Parathyroid adenoma (tissue), 2 donors: ENCODE results near the gene VAMP3.

Source experiments
- H2AFZ ChIP-seq: fragments of 300-600 bp; sonication (generic); one replicate; pipeline ENCODE4 v1.7.0; 2017; ENCODE audit warnings: antibody characterized with exemption, mild to moderate bottlenecking
- H3K27ac ChIP-seq: fragments of 300-600 bp; sonication (generic); one replicate; pipeline ENCODE4 v1.7.0; 2017
- H3K27me3 ChIP-seq: fragments of 300-600 bp; sonication (generic); one replicate; pipeline ENCODE4 v1.7.0; 2017; ENCODE audit warnings: low read length; ENCODE audit not compliant: control insufficient read depth, insufficient read depth
- H3K36me3 ChIP-seq: fragments of 300-600 bp; sonication (generic); one replicate; pipeline ENCODE4 v1.7.0; 2017; ENCODE audit warnings: low read length; ENCODE audit not compliant: control insufficient read depth, insufficient read depth
- H3K4me1 ChIP-seq: fragments of 300-600 bp; sonication (generic); one replicate; pipeline ENCODE4 v1.7.0; 2017; ENCODE audit warnings: control low read depth
- H3K4me2 ChIP-seq: fragments of 300-600 bp; sonication (generic); one replicate; pipeline ENCODE4 v1.7.0; 2017; ENCODE audit warnings: low read length
- H3K4me3 ChIP-seq: fragments of 300-600 bp; sonication (generic); one replicate; pipeline ENCODE4 v1.7.0; 2017; ENCODE audit warnings: low read depth, low read length
- H3K79me2 ChIP-seq: fragments of 300-600 bp; sonication (generic); one replicate; pipeline ENCODE4 v1.7.0; 2017; ENCODE audit warnings: control low read depth
- H3K9ac ChIP-seq: fragments of 300-600 bp; sonication (generic); one replicate; pipeline ENCODE4 v1.7.0; 2017; ENCODE audit warnings: mild to moderate bottlenecking
- H3K9me3 ChIP-seq: fragments of 300-600 bp; sonication (generic); one replicate; pipeline ENCODE4 v1.7.0; 2017; ENCODE audit warnings: low read length; ENCODE audit not compliant: control insufficient read depth
- TF ChIP-seq, protein P1 (sequence below): fragments of 300-600 bp; sonication (generic); IDR thresholded peaks from one replicate; pipeline ENCODE4 v1.7.0; 2017; ENCODE audit warnings: antibody characterized with exemption, mild to moderate bottlenecking
- donor health status: primary hyperparathyroidism.

Gene VAMP3

DNA sequence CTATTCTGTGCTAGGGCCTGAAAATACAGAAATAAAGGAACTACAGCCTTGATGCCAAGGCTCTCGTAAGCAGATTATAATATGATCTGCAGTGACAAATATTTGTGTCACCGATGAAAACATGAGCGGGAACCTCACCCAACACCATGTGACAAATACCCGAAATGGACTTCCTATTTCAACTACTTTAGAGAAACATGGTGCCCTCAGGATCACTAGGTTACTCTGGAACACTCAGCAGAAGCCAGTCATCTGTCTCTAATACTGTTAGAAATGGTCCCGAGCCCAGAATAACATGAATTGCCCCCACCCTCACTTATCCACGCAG lies 463 bp upstream of the VAMP3 start:
- H3K27ac ChIP-seq, result peak overlapping the region; percentile 72
- TF ChIP-seq, protein P1, sequence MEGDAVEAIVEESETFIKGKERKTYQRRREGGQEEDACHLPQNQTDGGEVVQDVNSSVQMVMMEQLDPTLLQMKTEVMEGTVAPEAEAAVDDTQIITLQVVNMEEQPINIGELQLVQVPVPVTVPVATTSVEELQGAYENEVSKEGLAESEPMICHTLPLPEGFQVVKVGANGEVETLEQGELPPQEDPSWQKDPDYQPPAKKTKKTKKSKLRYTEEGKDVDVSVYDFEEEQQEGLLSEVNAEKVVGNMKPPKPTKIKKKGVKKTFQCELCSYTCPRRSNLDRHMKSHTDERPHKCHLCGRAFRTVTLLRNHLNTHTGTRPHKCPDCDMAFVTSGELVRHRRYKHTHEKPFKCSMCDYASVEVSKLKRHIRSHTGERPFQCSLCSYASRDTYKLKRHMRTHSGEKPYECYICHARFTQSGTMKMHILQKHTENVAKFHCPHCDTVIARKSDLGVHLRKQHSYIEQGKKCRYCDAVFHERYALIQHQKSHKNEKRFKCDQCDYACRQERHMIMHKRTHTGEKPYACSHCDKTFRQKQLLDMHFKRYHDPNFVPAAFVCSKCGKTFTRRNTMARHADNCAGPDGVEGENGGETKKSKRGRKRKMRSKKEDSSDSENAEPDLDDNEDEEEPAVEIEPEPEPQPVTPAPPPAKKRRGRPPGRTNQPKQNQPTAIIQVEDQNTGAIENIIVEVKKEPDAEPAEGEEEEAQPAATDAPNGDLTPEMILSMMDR, result no peak
- peaks cover 3% of the 10 kb centered on the region for H3K79me2 ChIP-seq
- peak overlapping the region; percentile 85 for H3K4me3 ChIP-seq
- H3K9me3 ChIP-seq, result no peaks in the 10 kb centered on the region
- H2AFZ ChIP-seq, result peak overlapping the region; percentile 98
- H3K36me3 ChIP-seq, result no peaks in the 10 kb centered on the region
- H3K9ac ChIP-seq, result no peak overlapping the region
- peaks cover 2% of the 10 kb centered on the region for H3K4me1 ChIP-seq
- no peaks in the 10 kb centered on the region for H3K27me3 ChIP-seq
- peak overlapping the region; percentile 98 for H3K4me2 ChIP-seq

DNA sequence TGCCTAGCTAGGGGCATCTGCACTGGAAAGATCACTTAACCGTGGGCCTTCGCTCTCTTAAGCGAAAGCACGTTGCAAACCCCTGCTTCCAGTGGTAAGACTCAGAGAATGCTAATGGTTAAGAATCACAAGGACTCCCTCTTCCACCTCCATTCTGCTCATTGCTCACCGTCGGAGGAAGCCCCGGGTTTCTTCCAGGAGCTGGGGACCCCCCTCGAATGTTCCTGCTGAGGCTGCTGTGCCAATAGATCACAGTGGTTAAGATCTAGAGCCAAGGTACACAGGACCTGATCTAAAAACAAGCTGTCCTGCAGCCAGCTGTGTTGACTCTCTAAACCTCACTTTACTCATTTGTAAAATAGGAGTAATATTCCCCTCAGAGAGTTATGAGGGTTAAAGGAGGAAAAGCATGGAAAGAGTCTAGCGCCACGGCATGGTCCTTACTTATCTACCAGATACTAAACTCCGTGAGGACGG lies 765 bp downstream of the VAMP3 start:
- Histone ChIP-seq H3K9me3 (no peaks in the 10 kb centered on the region), H3K4me1 (peaks cover 2% of the 10 kb centered on the region), H2AFZ (peak overlapping the region; percentile 98), H3K27me3 (no peaks in the 10 kb centered on the region), H3K79me2 (peaks cover 6% of the 10 kb centered on the region), H3K4me3 (peak overlapping the region; percentile 85), H3K27ac (peak overlapping the region; percentile 72), H3K9ac (peak overlapping the region; percentile 28), H3K4me2 (peak overlapping the region; percentile 68), H3K36me3 (no peaks in the 10 kb centered on the region)
- TF ChIP-seq, protein P1, result no peak

DNA sequence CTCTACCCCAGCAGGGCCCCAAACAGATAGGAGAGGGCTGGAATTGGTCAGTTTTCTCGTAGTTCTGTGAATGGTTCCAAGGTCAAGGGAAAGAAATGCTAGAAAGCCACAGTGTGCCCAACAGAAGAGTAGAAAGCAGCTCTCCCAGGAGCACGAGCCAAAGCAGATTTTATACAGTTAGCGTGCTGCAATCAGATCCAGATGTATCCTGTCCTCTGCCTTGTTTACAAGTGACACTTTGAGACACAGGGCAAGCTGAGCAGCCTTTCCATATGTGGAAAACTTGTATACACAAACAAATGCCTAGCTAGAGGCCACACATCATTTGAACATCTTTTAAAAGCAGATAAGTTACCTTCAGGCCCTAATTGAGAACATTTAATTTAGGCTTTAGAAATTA lies 6.5 kb downstream of the VAMP3 start:
- H3K79me2 ChIP-seq, result peaks cover 3% of the 10 kb centered on the region
- H3K9me3 ChIP-seq, result no peaks in the 10 kb centered on the region
- no peaks in the 10 kb centered on the region for H3K36me3 ChIP-seq
- no peak overlapping the region for H3K4me2 ChIP-seq
- H3K9ac ChIP-seq, result no peak overlapping the region
- no peak overlapping the region for H3K27ac ChIP-seq
- no peak overlapping the region for H3K4me3 ChIP-seq
- no peaks in the 10 kb centered on the region for H3K4me1 ChIP-seq
- no peaks in the 10 kb centered on the region for H3K27me3 ChIP-seq
- TF ChIP-seq, protein P1, result no peak
- H2AFZ ChIP-seq, result no peak overlapping the region

DNA sequence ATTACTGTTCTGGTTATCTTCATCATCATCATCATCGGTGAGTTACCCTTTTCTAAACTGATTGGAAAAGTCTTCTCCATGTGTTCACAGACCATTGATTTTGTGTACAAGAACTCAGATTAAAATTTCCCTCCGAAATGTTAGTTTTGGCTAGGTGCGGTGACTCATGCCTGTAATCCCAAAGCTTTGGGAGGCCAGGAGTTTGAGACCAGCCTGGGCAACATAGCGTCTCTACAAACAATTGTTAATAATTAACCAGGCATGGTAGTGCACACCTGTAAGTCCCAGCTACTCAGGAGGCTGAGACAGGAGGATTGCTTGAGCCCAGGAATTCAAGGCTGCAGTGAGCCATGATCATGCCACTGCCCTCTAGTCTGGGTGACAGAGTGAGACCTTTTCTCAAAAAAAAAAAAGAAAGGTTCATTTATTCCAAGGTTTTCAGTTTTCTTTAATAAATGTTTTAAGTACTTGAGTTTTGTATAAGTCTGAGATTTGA lies 7.1 kb downstream of the VAMP3 start:
- TF ChIP-seq, protein P1, result no peak
- no peak overlapping the region for H3K9ac ChIP-seq
- peaks cover 3% of the 10 kb centered on the region for H3K79me2 ChIP-seq
- no peak overlapping the region for H3K4me3 ChIP-seq
- no peaks in the 10 kb centered on the region for H3K36me3 ChIP-seq
- no peaks in the 10 kb centered on the region for H3K27me3 ChIP-seq
- H2AFZ ChIP-seq, result no peak overlapping the region
- H3K4me2 ChIP-seq, result no peak overlapping the region
- H3K27ac ChIP-seq, result no peak overlapping the region
- H3K9me3 ChIP-seq, result no peaks in the 10 kb centered on the region
- H3K4me1 ChIP-seq, result no peaks in the 10 kb centered on the region

DNA sequence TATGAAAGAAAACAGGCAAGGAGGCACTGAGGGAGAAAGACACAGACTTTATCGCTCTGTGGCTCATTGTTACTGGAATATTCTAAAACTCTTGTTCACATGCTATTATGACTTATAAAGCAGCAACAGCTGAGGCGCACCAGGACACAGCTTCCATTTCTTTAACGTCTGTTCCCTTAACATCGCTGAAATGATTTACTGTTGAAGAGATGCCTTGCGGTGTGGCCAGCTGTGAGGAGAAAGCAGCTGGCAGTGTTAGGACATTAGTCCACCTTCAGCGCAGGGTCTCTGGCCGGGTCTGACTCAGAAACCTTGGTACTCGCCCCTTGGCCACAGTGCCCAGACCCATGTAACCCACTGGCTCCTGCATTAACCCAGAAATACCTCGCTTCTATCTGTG lies 9.9 kb downstream of the VAMP3 start:
- Histone ChIP-seq H2AFZ (no peak overlapping the region), H3K27ac (no peak overlapping the region), H3K36me3 (no peaks in the 10 kb centered on the region)

More for the DNA sequence above, 9.9 kb downstream of the VAMP3 start:
- Histone ChIP-seq H3K4me3 (no peak overlapping the region), H3K4me2 (no peak overlapping the region), H3K9me3 (no peaks in the 10 kb centered on the region), H3K9ac (no peak overlapping the region), H3K4me1 (no peaks in the 10 kb centered on the region), H3K79me2 (peaks cover under 1% of the 10 kb centered on the region), H3K27me3 (no peaks in the 10 kb centered on the region)
- TF ChIP-seq, protein P1, result no peak
